ENCODE data around the gene MINDY2.

Gene MINDY2, protein sequence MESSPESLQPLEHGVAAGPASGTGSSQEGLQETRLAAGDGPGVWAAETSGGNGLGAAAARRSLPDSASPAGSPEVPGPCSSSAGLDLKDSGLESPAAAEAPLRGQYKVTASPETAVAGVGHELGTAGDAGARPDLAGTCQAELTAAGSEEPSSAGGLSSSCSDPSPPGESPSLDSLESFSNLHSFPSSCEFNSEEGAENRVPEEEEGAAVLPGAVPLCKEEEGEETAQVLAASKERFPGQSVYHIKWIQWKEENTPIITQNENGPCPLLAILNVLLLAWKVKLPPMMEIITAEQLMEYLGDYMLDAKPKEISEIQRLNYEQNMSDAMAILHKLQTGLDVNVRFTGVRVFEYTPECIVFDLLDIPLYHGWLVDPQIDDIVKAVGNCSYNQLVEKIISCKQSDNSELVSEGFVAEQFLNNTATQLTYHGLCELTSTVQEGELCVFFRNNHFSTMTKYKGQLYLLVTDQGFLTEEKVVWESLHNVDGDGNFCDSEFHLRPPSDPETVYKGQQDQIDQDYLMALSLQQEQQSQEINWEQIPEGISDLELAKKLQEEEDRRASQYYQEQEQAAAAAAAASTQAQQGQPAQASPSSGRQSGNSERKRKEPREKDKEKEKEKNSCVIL

DNA sequence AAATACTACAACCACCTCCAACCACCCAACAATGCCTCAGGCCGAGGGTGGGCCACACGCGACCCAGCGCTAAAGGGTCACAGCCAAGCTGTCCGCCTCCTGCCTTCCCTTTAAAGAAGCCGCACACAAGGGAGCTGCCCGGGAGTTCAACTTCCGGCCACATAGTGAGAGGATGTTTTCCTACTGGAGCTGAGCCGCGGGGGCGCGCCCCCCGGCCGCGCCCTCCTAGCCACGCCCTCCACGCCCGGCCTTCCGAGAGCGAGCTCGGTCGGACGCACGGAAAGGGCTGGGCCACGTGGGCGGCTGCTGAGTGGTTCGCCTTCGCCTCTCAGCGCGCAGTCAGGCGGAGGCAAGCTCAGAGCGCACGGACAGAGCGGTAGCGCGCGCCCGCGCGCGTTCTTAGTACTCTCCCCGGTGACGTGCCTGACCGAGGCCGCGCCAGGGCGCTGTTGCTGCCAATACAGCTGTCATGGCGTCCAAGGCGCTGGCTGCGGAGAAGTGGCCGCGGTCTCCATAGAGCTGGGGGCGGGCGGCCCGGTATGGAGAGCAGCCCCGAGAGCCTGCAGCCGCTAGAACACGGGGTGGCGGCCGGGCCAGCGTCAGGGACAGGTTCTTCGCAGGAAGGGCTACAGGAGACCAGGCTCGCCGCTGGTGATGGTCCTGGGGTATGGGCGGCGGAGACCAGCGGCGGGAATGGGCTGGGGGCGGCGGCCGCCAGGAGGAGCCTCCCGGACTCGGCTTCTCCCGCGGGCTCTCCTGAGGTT lies at the start of gene MINDY2:
Gene MINDY2, plus strand, starts transcription at position 446 of the 764 bp plus-strand sequence. Its CDS starts 94 bp downstream, at position 540.
- FAIRE-seq: peak; percentile 80

GRCh38 chr15:58724466-58724865 lies 46.6 kb upstream of the MINDY2 start:
- no peak for FAIRE-seq

DNA sequence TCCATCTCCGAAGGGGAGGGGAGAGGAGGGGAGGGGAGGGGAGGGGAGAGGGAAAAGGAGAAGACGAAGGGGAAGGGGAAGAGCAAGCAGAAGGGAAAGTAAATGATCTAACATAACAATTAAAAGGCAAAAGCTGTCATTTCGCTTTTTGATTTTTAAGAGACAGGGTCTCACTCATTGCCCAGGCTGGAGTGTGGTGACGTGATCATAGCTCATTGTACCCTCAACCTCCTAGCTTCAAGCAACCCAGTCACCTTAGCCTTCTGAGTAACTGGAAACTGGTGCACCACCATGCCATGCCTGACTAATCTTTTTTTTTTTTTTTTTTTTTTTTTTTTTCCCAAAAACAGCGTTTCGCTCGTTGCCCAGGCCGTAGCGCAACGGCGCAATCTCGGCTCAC lies 44.2 kb upstream of the MINDY2 start:
- FAIRE-seq: no peak

DNA sequence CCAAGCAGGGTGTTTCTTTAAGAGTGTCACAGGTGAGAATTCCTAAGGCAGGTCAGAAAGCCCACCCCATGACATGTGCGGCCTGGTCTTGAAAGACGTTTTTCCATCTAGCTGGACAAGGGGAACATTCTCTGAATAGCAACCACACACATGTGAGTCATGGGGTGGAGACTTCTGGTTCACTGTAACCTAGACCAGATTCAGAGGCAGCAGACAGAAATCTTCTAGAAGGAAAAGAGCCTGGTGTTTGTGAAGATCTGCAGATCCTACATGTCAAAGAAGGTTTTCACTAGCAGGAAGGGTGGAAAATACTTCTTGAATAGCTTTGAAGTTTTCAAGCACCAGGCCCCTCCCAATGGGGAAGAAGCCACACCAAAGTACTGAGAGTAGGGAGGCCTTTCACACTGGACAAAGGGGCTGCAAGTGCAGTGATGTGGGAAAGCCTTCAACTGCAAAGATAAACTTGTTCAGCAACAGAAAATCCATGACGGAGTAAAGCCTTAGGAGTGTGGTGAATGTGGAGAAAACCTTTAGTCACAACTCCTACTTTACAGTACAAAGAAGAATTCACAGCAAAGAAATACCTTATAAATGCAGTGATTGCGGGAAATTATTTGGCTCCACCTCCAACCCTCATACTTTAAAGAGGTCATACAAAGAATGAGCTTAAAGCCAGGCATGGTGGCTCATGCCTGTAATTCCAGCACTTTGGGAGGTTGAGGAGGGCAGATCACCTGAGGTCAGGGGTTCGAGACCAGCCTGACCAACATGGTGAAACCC lies 39.2 kb upstream of the MINDY2 start:
- FAIRE-seq: no peak

GRCh38 chr15:58732625-58733363 lies 38.3 kb upstream of the MINDY2 start:
- FAIRE-seq: no peak

DNA sequence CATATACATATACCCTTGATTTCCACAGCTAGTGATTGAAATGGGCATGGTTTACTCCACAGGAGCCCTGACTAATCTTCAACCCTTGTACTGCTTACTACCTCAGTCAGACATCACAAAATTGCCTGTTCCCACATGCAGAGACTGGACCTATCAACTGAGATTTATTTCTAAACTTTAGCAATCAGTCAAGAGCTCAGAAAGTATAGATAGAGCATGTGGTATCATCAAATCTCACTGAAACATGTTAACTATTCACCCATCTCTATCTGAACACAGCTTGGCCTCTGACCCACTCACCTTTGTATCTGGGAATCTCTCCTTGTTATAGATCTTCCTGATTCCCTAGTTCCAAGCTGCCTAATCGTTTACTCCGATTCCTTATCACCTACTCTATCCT lies 36.2 kb upstream of the MINDY2 start:
- no peak for FAIRE-seq

DNA sequence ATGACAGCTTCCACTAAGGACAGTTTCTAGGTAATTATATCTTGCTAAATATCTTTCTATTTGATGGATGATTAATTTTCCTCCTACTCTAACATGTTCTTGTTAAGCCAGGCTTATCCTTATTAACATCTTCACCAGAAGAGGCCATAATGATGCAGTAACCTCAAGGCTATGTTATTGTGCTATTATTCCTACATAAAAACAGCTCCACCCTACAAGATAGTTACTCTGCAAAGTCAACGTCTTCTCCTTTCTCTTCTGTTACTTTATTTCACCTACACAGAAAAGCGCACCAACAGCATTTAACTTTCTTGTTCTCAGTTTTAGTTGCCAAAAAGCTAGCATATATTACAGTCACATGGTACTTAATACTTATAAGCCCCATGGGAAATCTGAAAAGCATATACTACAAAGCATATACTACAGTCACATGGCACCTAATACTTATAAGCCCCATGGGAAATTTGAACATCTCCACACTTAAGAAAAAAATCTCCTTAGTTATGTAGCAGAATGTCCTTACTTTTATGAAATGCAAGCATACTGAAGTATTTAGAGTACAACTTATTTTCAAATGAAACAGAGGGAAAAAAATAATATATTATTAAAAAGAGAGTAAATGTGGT lies 35.0 kb upstream of the MINDY2 start:
- no peak for FAIRE-seq

- FAIRE-seq: no peak
These were observed 33.8 kb upstream of the MINDY2 start for GRCh38 chr15:58737298-58737697.

GRCh38 chr15:58738046-58738707 lies 32.9 kb upstream of the MINDY2 start:
- FAIRE-seq: no peak

GRCh38 chr15:58740436-58740835 lies 30.7 kb upstream of the MINDY2 start:
- FAIRE-seq: no peak

- no peak for FAIRE-seq
These were observed 30.1 kb upstream of the MINDY2 start for GRCh38 chr15:58741032-58741431.

DNA sequence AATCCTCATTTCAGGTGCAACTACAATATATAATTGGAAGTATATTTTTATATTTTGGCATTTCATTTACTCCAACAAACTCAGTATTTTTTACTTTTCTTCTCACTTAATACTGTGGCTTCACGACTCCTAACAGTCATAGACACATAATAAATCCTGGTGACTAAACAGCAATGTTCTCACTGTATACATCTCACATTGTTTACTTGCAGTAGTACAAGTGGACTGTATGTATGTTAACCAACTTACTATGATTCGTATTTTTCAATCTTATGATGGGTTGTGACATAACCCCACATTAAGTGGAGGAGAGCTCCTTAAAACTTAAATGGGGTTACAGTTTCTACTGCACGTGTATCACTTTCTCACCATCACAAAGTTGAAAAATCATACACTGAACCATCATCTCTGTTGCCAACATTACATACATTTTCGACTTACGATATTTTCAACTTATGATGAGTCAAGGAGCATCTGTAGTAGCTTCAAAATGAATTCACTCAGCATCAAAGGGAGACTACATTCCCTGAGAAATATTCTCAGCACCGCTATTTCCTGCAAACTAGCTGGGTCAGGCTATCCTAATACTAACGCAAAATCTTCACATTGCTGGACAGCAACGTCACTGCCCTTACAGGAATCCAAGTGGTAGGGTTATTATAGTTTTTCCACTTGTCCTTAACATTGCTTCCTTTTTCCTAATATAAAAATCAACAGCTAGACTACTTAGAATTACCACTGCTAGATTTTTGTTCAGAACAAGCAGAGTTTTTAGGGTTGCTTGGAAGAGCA lies 28.9 kb upstream of the MINDY2 start:
- no peak for FAIRE-seq

DNA sequence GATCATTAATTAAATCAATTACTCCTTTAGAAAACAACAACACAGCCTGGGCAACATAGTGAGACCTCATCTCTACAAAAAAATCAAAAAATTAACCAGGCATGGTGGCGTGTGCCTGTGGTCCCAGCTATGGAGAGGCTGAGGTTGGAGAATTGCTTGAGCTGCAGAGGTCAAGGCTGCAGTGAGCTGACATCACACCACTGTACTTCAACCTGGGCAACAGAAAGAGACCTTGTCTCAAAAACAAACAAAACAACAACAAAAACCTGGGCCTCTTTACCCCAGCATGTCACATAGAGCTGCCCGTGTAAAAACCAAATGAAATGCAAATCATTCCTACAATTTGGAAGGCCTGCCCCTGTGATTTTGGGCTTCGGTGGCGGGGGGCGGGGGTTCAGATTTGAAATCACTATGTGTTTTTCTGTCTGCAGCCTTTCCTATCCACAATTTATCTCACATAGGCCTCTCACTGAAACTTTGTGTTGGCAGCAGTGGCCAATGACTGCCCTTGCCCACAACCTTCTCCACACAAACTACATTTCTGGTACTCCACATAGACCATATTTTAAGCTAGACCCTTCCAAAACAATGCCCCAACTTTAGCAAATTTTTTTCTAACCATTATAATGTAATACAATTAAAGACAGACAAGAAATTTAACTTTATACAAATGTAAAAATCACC lies 28.1 kb upstream of the MINDY2 start:
- no peak for FAIRE-seq

DNA sequence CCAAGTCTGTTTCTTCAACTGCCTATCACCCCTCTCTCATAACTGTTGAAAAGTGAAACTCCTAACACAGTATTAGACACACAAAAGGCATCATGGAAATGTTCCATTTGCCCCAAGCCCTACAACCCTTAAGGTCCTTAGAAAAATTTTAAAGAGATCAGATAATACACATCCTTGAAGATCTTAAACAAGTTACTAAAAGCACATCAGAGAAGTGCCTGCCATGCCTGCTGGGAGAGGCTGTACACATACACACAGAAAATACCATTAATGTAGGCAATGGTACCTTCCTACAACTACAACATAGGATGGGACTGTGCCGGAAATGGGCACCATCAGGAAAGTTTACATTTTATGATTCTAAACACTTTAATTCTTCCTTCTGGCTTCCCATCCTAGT lies 24.9 kb upstream of the MINDY2 start:
- FAIRE-seq: no peak

DNA sequence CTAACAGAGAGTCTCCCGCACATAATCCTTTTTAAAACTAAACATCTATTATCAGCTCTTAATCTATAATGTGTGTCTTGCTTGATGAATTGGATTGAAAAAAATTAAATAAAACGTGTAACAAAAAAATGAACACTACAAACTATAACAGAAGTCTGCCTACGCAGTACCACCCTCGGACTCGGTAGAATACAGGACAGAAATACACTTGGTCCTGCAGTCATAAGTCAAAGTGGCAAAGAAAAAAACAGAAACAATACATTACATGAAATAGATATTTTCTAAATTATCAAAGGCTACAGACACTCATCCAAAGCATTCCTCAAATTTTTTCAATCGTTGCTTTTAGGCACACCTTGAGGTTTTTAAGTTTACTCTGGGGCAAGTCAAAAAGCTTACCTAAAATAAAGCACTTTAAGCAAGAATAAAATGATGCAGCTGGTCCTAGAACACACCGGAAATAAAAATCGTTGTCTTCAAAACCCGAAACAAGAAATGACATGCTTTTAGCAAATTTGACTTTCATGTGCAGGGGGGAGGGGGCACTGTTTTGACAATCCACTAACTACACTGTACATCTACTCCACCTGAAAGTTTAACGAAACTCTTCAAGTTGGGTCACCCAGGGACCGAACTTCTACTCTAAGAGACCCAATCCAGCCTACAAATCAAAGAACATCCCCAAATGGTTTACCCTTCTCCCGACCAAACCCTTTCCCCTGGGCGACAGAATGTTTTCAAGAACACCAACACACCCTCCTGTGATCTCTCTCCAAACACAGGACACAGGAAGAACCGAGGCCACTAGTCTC lies 22.9 kb upstream of the MINDY2 start:
- no peak for FAIRE-seq

- no peak for FAIRE-seq
These were observed 22.1 kb upstream of the MINDY2 start for GRCh38 chr15:58748852-58749531.

- FAIRE-seq: peak; percentile 46
These were observed 21.4 kb upstream of the MINDY2 start, which contains the start of gene ADAM10 for GRCh38 chr15:58749532-58750337. ADAM10 (minus strand) TSS chr15:58749707; CDS start chr15:58749534, 173 bp downstream.

All from TTC549 (cell line).